DND-41 (cell line): ENCODE measurements around the gene RASL10A.

Experiments used
- ATAC-seq: fragments of 200-7000 bp; cut with Tn5 transposase; 3 replicates; pipeline ENCODE4 v1.9.1; 2021; ENCODE audit warnings: low read depth; ENCODE audit not compliant: insufficient read depth
- DNase-seq: peaks from one replicate; pipeline ENCODE4 v3.0.0-alpha.2; 2020
- H2AFZ ChIP-seq: 2 replicates; pipeline ENCODE4 v1.6.0; 2012; ENCODE audit warnings: low read depth, low read length
- H3K27ac ChIP-seq: 2 replicates; pipeline ENCODE4 v1.5.1; 2012; ENCODE audit warnings: low read length, inconsistent platforms
- H3K27me3 ChIP-seq: fragments of 200-600 bp; sonication (generic); 2 replicates; pipeline ENCODE4 v1.6.0; 2012; ENCODE audit warnings: low read length, mild to moderate bottlenecking, inconsistent platforms; ENCODE audit not compliant: insufficient read depth, poor library complexity
- H3K36me3 ChIP-seq: 2 replicates; pipeline ENCODE4 v1.5.1; 2012; ENCODE audit warnings: low read length, inconsistent platforms; ENCODE audit not compliant: insufficient read depth
- H3K4me1 ChIP-seq: 2 replicates; pipeline ENCODE4 v1.5.1; 2012; ENCODE audit warnings: mild to moderate bottlenecking, low read length; ENCODE audit not compliant: insufficient read depth
- H3K4me2 ChIP-seq: 2 replicates; pipeline ENCODE4 v1.6.0; 2012; ENCODE audit warnings: mild to moderate bottlenecking, moderate library complexity, low read length, inconsistent platforms; ENCODE audit not compliant: insufficient read depth
- H3K4me3 ChIP-seq, 2 experiments: fragments of 200-600 bp in 1 of 2; shearing (Covaris generic) in 1 of 2; 2 replicates each; pipeline ENCODE4 v1.5.1; 2012 to 2016; ENCODE audit warnings: inconsistent platforms in 2 of 2, low read length in 2 of 2, mild to moderate bottlenecking in 2 of 2, low read depth in 1 of 2, moderate library complexity in 1 of 2
- H3K79me2 ChIP-seq: 2 replicates; pipeline ENCODE4 v1.6.0; 2012; ENCODE audit warnings: low read length, inconsistent platforms; ENCODE audit not compliant: insufficient read depth
- H3K9ac ChIP-seq: 2 replicates; pipeline ENCODE4 v1.6.0; 2012; ENCODE audit warnings: low read depth, mild to moderate bottlenecking, inconsistent platforms, low read length, moderate library complexity
- H3K9me3 ChIP-seq: 2 replicates; pipeline ENCODE4 v1.5.1; 2012; ENCODE audit warnings: low read length, moderate library complexity, mild to moderate bottlenecking, inconsistent platforms; ENCODE audit not compliant: insufficient read depth, severe bottlenecking
- H4K20me1 ChIP-seq: 2 replicates; pipeline ENCODE4 v1.6.0; 2012; ENCODE audit warnings: low read length; ENCODE audit not compliant: insufficient read depth
- CTCF ChIP-seq: IDR thresholded peaks from 2 replicates; pipeline ENCODE4 v1.5.1; 2012; ENCODE audit warnings: borderline replicate concordance, low read length, moderate library complexity, mild to moderate bottlenecking; ENCODE audit not compliant: poor library complexity, severe bottlenecking; ENCODE audit errors: extremely low read depth
- EZH2 ChIP-seq: IDR thresholded peaks from 3 replicates; pipeline ENCODE4 v1.6.1; 2012; ENCODE audit warnings: borderline replicate concordance, low read depth, mild to moderate bottlenecking, moderate library complexity, low read length, inconsistent platforms; ENCODE audit not compliant: severe bottlenecking

Gene RASL10A

DNA sequence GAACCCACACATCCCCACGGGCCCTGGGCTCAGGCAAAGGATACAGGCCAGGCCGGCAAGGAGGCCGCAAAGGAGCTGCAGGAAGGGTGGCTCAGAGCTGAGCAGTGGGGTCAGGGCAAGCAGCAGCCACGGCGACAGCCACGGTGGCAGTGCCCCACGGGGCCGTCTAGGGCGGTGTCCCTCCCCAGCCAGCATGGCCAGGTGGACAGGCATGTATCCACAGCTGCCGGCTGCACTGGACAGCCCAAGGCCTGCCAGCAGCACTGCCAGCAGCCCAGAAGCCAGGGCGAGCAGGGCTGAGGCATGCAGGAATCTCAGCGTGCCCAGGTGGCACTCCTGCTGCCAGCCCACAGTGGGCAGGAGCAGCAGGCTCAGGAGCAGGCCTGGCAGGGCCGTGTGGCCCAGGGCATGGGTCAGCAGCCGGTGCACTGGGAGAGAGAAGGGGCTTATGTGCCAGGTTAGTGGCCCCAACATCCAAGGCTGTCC is 51.7 kb downstream of the RASL10A start:
- no peak overlapping the region for H3K4me2 ChIP-seq
- H3K27ac ChIP-seq: no peak overlapping the region; the same call in 1 of the 2 replicates
- no peak overlapping the region for H3K9ac ChIP-seq
- no peak overlapping the region for H3K4me3 ChIP-seq
- no peaks in the 10 kb centered on the region for H3K9me3 ChIP-seq
- H3K36me3 ChIP-seq: peaks cover 61% of the 10 kb centered on the region
- H3K79me2 ChIP-seq: peaks cover 37% of the 10 kb centered on the region
- H2AFZ ChIP-seq: no peak overlapping the region
- ATAC-seq (no peak), DNase-seq (no peak)
- H3K27me3 ChIP-seq: no peaks in the 10 kb centered on the region
- TF ChIP-seq CTCF (no peak), EZH2 (no peak)
- H3K4me1 ChIP-seq: peaks cover 17% of the 10 kb centered on the region
- peaks cover 16% of the 10 kb centered on the region for H4K20me1 ChIP-seq
